ENCODE data around the gene SGCB.
"Not testable (repeated sequence)": the region's sequence is repeated elsewhere in the genome, so short reads cannot be mapped to it uniquely, and the experiment has no call there.

SGCB gene

GRCh38 chr4:52038103-52038912, at the start of gene SGCB:
SGCB (minus strand) TSS chr4:52038299; CDS start chr4:52038259, 40 bp downstream.
- peak; percentile 38 to 46 for DNase-seq (ENCODE audit: low read depth in 2 of 2)

- DNase-seq (ENCODE audit: low read depth in 2 of 2): not testable (repeated sequence)
Measured at GRCh38 chr4:52086425-52086824, 48.3 kb upstream of the SGCB start.

GRCh38 chr4:52081216-52081615, 43.1 kb upstream of the SGCB start:
- no peak for DNase-seq (ENCODE audit: low read depth in 2 of 2)

GRCh38 chr4:52079659-52080058, 41.6 kb upstream of the SGCB start:
- no peak for DNase-seq (ENCODE audit: low read depth in 2 of 2)

GRCh38 chr4:52076731-52077130, 38.6 kb upstream of the SGCB start:
- DNase-seq (ENCODE audit: low read depth in 2 of 2): no peak

GRCh38 chr4:52071791-52072546, 33.9 kb upstream of the SGCB start:
- no peak for DNase-seq (ENCODE audit: low read depth in 2 of 2)

- DNase-seq (ENCODE audit: low read depth in 2 of 2): no peak
Measured at GRCh38 chr4:52069571-52069970, 31.5 kb upstream of the SGCB start.

- no peak for DNase-seq (ENCODE audit: low read depth in 2 of 2)
Measured at GRCh38 chr4:52059372-52059771, 21.3 kb upstream of the SGCB start.

GRCh38 chr4:52058275-52058674, 20.2 kb upstream of the SGCB start:
- no peak for DNase-seq (ENCODE audit: low read depth in 2 of 2)

GRCh38 chr4:52057196-52057595, 19.1 kb upstream of the SGCB start:
- no peak for DNase-seq (ENCODE audit: low read depth in 2 of 2)

GRCh38 chr4:52054254-52054653, 16.2 kb upstream of the SGCB start:
- DNase-seq (ENCODE audit: low read depth in 2 of 2): no peak

GRCh38 chr4:52052475-52052780, 14.3 kb upstream of the SGCB start:
- no peak for DNase-seq (ENCODE audit: low read depth in 2 of 2)

GRCh38 chr4:52051615-52052474, 13.7 kb upstream of the SGCB start:
- no peak for DNase-seq (ENCODE audit: low read depth in 2 of 2)

GRCh38 chr4:52051213-52051614, 13.1 kb upstream of the SGCB start, which contains the start of gene SPATA18:
SPATA18 (plus strand) TSS chr4:52051304; CDS start chr4:52051705, 401 bp downstream.
- no peak for DNase-seq (ENCODE audit: low read depth in 2 of 2)

- DNase-seq (ENCODE audit: low read depth in 2 of 2): no peak
Measured at GRCh38 chr4:52049266-52049665, 11.2 kb upstream of the SGCB start.

- DNase-seq (ENCODE audit: low read depth in 2 of 2): no peak
Measured at GRCh38 chr4:52045028-52045427, 6.9 kb upstream of the SGCB start.

- no peak for DNase-seq (ENCODE audit: low read depth in 2 of 2)
Measured at GRCh38 chr4:52037689-52038102, 403 bp downstream of the SGCB start.

GRCh38 chr4:52036886-52037530, 1.1 kb downstream of the SGCB start:
- no peak for DNase-seq (ENCODE audit: low read depth in 2 of 2)

- DNase-seq (ENCODE audit: low read depth in 2 of 2): no peak
Measured at GRCh38 chr4:52035190-52035589, 2.9 kb downstream of the SGCB start.

GRCh38 chr4:52032005-52032404, 6.1 kb downstream of the SGCB start:
- no peak for DNase-seq (ENCODE audit: low read depth in 2 of 2)

- DNase-seq (ENCODE audit: low read depth in 2 of 2): no peak
Measured at GRCh38 chr4:52028970-52029369, 9.1 kb downstream of the SGCB start.

Data from stimulated activated CD8-positive, alpha-beta memory T cell treated with anti-CD3 and anti-CD28 coated beads, Interleukin-15, amount 100 ng/mL, for 4 hours (primary cell).